H9 (cell line): ENCODE results near the gene HAUS8. TPM values are rescaled to one million over a fixed set of nuclear protein-coding genes. Genes with fewer than 3 reads are reported as not detected.

Experiments used
- DNase-seq: peaks from one replicate; pipeline ENCODE4 v3.0.0-alpha.2; 2017
- H2AFZ ChIP-seq: one replicate; pipeline ENCODE4 v1.6.1; 2013; ENCODE audit warnings: mild to moderate bottlenecking, low read length, control low read depth, moderate library complexity
- H2AK5ac ChIP-seq: 2 replicates; pipeline ENCODE4 v1.6.1; 2013; ENCODE audit warnings: low read length, control low read depth, mixed read lengths; ENCODE audit not compliant: insufficient read length
- H2BK120ac ChIP-seq: one replicate; pipeline ENCODE4 v1.6.1; 2013; ENCODE audit warnings: low read depth, mild to moderate bottlenecking, low read length, control low read depth, inconsistent platforms; ENCODE audit not compliant: poor library complexity, severe bottlenecking
- H2BK12ac ChIP-seq: 2 replicates; pipeline ENCODE4 v1.6.1; 2013; ENCODE audit warnings: low read length, control low read depth, mixed read lengths, low read depth; ENCODE audit not compliant: insufficient read length
- H2BK15ac ChIP-seq: 2 replicates; pipeline ENCODE4 v1.6.1; 2013; ENCODE audit warnings: low read depth, low read length, control low read depth
- H2BK20ac ChIP-seq: one replicate; pipeline ENCODE4 v1.6.1; 2013; ENCODE audit warnings: low read depth, mild to moderate bottlenecking, low read length, control low read depth, inconsistent platforms; ENCODE audit not compliant: poor library complexity, severe bottlenecking
- H2BK5ac ChIP-seq: 2 replicates; pipeline ENCODE4 v1.6.1; 2013; ENCODE audit warnings: low read length, control low read depth, mixed read lengths; ENCODE audit not compliant: insufficient read length
- H3K14ac ChIP-seq: 2 replicates; pipeline ENCODE4 v1.6.1; 2013; ENCODE audit warnings: low read length, control low read depth; ENCODE audit not compliant: insufficient read depth
- H3K18ac ChIP-seq: 2 replicates; pipeline ENCODE4 v1.6.1; 2013; ENCODE audit warnings: low read depth, mild to moderate bottlenecking, mixed read lengths, low read length, control low read depth; ENCODE audit not compliant: insufficient read length
- H3K23ac ChIP-seq: 2 replicates; pipeline ENCODE4 v1.6.1; 2013; ENCODE audit warnings: low read length, control low read depth, mixed read lengths, low read depth; ENCODE audit not compliant: insufficient read length
- H3K23me2 ChIP-seq: 2 replicates; pipeline ENCODE4 v1.6.1; 2013; ENCODE audit warnings: low read depth, mild to moderate bottlenecking, mixed read lengths, low read length, control low read depth; ENCODE audit not compliant: insufficient read length, poor library complexity, severe bottlenecking
- H3K27ac ChIP-seq: 2 replicates; pipeline ENCODE4 v1.5.1; 2013; ENCODE audit warnings: low read length, control low read depth, mixed read lengths, low read depth; ENCODE audit not compliant: insufficient read length
- H3K27me3 ChIP-seq: 2 replicates; pipeline ENCODE4 v1.6.1; 2013; ENCODE audit warnings: low read length, control low read depth, inconsistent platforms; ENCODE audit not compliant: insufficient read depth
- H3K4ac ChIP-seq: 2 replicates; pipeline ENCODE4 v1.6.1; 2013; ENCODE audit warnings: low read depth, mild to moderate bottlenecking, control low read depth, inconsistent platforms, low read length, moderate library complexity
- H3K4me1 ChIP-seq: 2 replicates; pipeline ENCODE4 v1.6.1; 2013; ENCODE audit warnings: low read length, control low read depth, inconsistent platforms; ENCODE audit not compliant: insufficient read depth
- H3K4me2 ChIP-seq: 2 replicates; pipeline ENCODE4 v1.6.1; 2013; ENCODE audit warnings: low read length, control low read depth, mixed read lengths; ENCODE audit not compliant: insufficient read length, insufficient read depth
- H3K56ac ChIP-seq: 2 replicates; pipeline ENCODE4 v1.6.1; 2013; ENCODE audit warnings: low read depth, mild to moderate bottlenecking, mixed read lengths, low read length, control low read depth; ENCODE audit not compliant: insufficient read length
- H3K79me1 ChIP-seq: 2 replicates; pipeline ENCODE4 v1.6.1; 2013; ENCODE audit warnings: low read depth, mild to moderate bottlenecking, moderate library complexity, low read length, control low read depth, inconsistent platforms; ENCODE audit not compliant: insufficient read depth, poor library complexity, severe bottlenecking
- H3K79me2 ChIP-seq: 2 replicates; pipeline ENCODE4 v1.6.1; 2013; ENCODE audit warnings: low read length, control low read depth, inconsistent platforms; ENCODE audit not compliant: insufficient read depth
- H3K9ac ChIP-seq: 2 replicates; pipeline ENCODE4 v1.6.1; 2013; ENCODE audit warnings: low read length, control low read depth, mixed read lengths; ENCODE audit not compliant: insufficient read length; ENCODE audit errors: extremely low read depth
- H3K9me3 ChIP-seq: one replicate; pipeline ENCODE4 v1.6.1; 2013; ENCODE audit warnings: low read depth, low read length, inconsistent platforms; ENCODE audit not compliant: control insufficient read depth
- H3T11ph ChIP-seq: one replicate; pipeline ENCODE4 v1.6.1; 2013; ENCODE audit warnings: mild to moderate bottlenecking, low read length, control low read depth, inconsistent platforms
- H4K20me1 ChIP-seq: one replicate; pipeline ENCODE4 v1.6.1; 2013; ENCODE audit not compliant: control insufficient read depth, insufficient read length, insufficient read depth
- H4K5ac ChIP-seq: 2 replicates; pipeline ENCODE4 v1.6.1; 2013; ENCODE audit warnings: low read depth, mild to moderate bottlenecking, mixed read lengths, low read length, control low read depth; ENCODE audit not compliant: insufficient read length
- H4K8ac ChIP-seq: replicated peaks from 2 replicates; pipeline ENCODE4 v1.6.1; 2013; ENCODE audit warnings: low read length, control low read depth, mixed read lengths, low read depth; ENCODE audit not compliant: insufficient read length
- H4K91ac ChIP-seq: 2 replicates; pipeline ENCODE4 v1.6.1; 2013; ENCODE audit warnings: low read depth, mild to moderate bottlenecking, moderate library complexity, mixed read lengths, low read length, control low read depth; ENCODE audit not compliant: insufficient read length
- H3K27ac Mint-ChIP-seq, 3 experiments: 2 replicates in 2 of 3; 3 replicates in 1 of 3; pipeline ENCODE4 v1.8.0; 2020 to 2021; ENCODE audit warnings: mixed read lengths in 3 of 3, mild to moderate bottlenecking in 1 of 3, moderate library complexity in 1 of 3
- H3K27me3 Mint-ChIP-seq: 2 replicates; pipeline ENCODE4 v1.8.0; 2021; ENCODE audit warnings: low read depth, mild to moderate bottlenecking, moderate library complexity, mixed read lengths
- H3K36me3 Mint-ChIP-seq, 3 experiments: 2 replicates in 2 of 3; 3 replicates in 1 of 3; pipeline ENCODE4 v1.8.0; 2020 to 2021; ENCODE audit warnings: low read depth in 3 of 3, mixed read lengths in 3 of 3; ENCODE audit not compliant: insufficient read depth in 1 of 3
- H3K4me1 Mint-ChIP-seq, 2 experiments: 2 replicates each; pipeline ENCODE4 v1.8.0; 2020; ENCODE audit warnings: mixed read lengths in 2 of 2
- H3K4me3 Mint-ChIP-seq, 2 experiments: 2 replicates in 1 of 2; 3 replicates in 1 of 2; pipeline ENCODE4 v1.8.0; 2020 to 2021; ENCODE audit warnings: mild to moderate bottlenecking in 2 of 2, mixed read lengths in 2 of 2, moderate library complexity in 1 of 2
- H3K9me3 Mint-ChIP-seq, 2 experiments: 2 replicates in 1 of 2; 3 replicates in 1 of 2; pipeline ENCODE4 v1.8.0; 2020; ENCODE audit warnings: mild to moderate bottlenecking in 2 of 2, mixed read lengths in 2 of 2, moderate library complexity in 1 of 2
- WGBS: extraction: QIAGEN DNeasy Blood & Tissue Kit; methylation state at CpG from one replicate; pipeline ENCODE4 v1.1.7; 2013; ENCODE audit warnings: missing lambda C conversion rate, low lambda C conversion rate, mixed read lengths; ENCODE audit not compliant: insufficient read length; ENCODE audit errors: extremely low coverage; 5-methylcytosine and 5-hydroxymethylcytosine counted together
- total RNA-seq: library from RNA; stranded (reverse); gene quantifications from 2 replicates; pipeline ENCODE4 v1.2.1, GENCODE V29; 2021
- TF ChIP-seq, protein P1 (sequence below): fragments of 200-600 bp; sonication (generic); conservative IDR thresholded peaks from 3 replicates; pipeline ENCODE4 v1.8.0; 2021; ENCODE audit warnings: antibody characterized with exemption, mild to moderate bottlenecking

HAUS8 gene
- total RNA-seq, 1 experiment from 2014 or later = 27.8 TPM

DNA sequence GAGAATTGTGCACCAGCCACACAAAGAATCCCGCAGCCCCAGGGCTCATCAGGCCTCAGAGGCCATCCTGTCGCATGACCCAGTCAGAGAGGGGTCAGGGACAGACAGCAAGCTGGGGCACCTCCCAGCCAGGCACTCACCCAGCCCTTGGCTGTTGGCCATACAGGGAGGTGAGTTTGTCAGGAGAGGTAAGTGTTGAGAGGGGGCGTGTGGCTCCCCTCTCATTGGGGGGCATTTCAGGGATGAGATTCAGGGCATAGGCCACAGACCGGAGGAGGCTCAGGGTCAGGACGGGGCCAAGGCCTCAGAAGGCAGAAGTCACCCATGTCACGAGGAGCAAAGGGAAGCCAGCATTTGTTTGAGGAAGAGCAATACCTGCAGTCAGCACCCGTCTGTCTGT lies 37.4 kb upstream of the HAUS8 start:
- peak overlapping the region in 1 of 2 experiments; percentile 25; a peak in 2 of 5 replicates for H3K4me3 Mint-ChIP-seq
- no peak overlapping the region for H3K14ac ChIP-seq
- no peak overlapping the region for H3K9ac ChIP-seq

More for the DNA sequence above, 37.4 kb upstream of the HAUS8 start:
- no peak overlapping the region for H4K8ac ChIP-seq
- Mint-ChIP-seq H3K27ac (peak overlapping the region in 1 of 3 experiments; percentile 65; a peak in 4 of 7 replicates), H3K9me3 (no peaks in the 10 kb centered on the region; a peak in 1 of 5 replicates), H3K36me3 (peaks cover 12 to 21% (median 13%) of the 10 kb centered on the region in 3 experiments; a peak in 5 of 7 replicates), H3K27me3 (no peaks in the 10 kb centered on the region; the same call in none of the 2 replicates), H3K4me1 (peaks cover 26 to 30% of the 10 kb centered on the region in 2 experiments)
- H3K56ac ChIP-seq = no peak overlapping the region
- no peak overlapping the region for H2AK5ac ChIP-seq
- peak overlapping the region; percentile 15 for H4K91ac ChIP-seq
- no peak overlapping the region for H3K23ac ChIP-seq
- no peaks in the 10 kb centered on the region for H3K27me3 ChIP-seq
- no peaks in the 10 kb centered on the region for H3K23me2 ChIP-seq
- H2BK20ac ChIP-seq = no peak overlapping the region
- no peak overlapping the region for H2BK15ac ChIP-seq
- no peaks in the 10 kb centered on the region for H3K79me2 ChIP-seq
- H4K5ac ChIP-seq = no peak overlapping the region
- peaks cover 2% of the 10 kb centered on the region for H4K20me1 ChIP-seq
- no peak overlapping the region for H2AFZ ChIP-seq
- peaks cover 7% of the 10 kb centered on the region; the same call in 1 of the 2 replicates for H3K4me1 ChIP-seq
- TF ChIP-seq, protein P1, sequence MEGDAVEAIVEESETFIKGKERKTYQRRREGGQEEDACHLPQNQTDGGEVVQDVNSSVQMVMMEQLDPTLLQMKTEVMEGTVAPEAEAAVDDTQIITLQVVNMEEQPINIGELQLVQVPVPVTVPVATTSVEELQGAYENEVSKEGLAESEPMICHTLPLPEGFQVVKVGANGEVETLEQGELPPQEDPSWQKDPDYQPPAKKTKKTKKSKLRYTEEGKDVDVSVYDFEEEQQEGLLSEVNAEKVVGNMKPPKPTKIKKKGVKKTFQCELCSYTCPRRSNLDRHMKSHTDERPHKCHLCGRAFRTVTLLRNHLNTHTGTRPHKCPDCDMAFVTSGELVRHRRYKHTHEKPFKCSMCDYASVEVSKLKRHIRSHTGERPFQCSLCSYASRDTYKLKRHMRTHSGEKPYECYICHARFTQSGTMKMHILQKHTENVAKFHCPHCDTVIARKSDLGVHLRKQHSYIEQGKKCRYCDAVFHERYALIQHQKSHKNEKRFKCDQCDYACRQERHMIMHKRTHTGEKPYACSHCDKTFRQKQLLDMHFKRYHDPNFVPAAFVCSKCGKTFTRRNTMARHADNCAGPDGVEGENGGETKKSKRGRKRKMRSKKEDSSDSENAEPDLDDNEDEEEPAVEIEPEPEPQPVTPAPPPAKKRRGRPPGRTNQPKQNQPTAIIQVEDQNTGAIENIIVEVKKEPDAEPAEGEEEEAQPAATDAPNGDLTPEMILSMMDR = no peak
- no peak overlapping the region for H2BK12ac ChIP-seq
- no peak overlapping the region for H3K27ac ChIP-seq
- no peak overlapping the region for H2BK120ac ChIP-seq
- no peak overlapping the region for H3K4me2 ChIP-seq
- H3K18ac ChIP-seq = no peak overlapping the region
- H2BK5ac ChIP-seq = no peak overlapping the region
- no peaks in the 10 kb centered on the region for H3K79me1 ChIP-seq
- no peaks in the 10 kb centered on the region for H3K9me3 ChIP-seq
- no peak overlapping the region for H3K4ac ChIP-seq
- no CpG with 5 or more reads among the region's 7 CpGs for WGBS
- H3T11ph ChIP-seq = no peak overlapping the region
- DNase-seq = no peak
